Measurements from ENCODE around the gene KCNN4. TPM values are rescaled to one million over a fixed set of nuclear protein-coding genes. Genes with fewer than 3 reads are reported as not detected.

The KCNN4 gene
- total RNA-seq, 1 experiment from 2014 or later: 0.26 TPM

DNA sequence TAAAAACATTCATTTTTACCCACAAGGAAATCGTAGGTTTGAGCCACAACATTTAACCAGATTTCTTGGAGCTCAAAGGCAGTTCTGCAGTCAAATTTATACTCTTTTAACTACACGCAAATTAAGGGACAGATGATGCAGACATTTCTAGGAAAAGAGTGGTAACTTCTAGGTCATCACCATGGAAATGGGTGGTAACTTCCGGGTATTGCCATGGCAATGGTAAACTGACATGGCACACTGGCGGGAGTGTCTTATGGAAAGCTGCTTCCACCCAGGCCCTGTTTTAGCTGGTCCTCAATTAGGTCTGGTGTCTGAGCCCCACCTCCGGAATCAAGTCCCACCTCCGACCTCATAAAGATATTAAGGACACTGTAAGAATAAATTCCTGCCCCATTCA lies 31.9 kb upstream of the KCNN4 start:
- peaks cover 24% of the 10 kb centered on the region for H3K27me3 Mint-ChIP-seq (ENCODE audit: low read depth)
- no peaks in the 10 kb centered on the region for H3K4me1 ChIP-seq (ENCODE audit: insufficient read depth, low read length)
- no peaks in the 10 kb centered on the region for H4K20me1 ChIP-seq (ENCODE audit: control insufficient read depth, insufficient read depth, insufficient read length)
- H3K9me3 ChIP-seq (ENCODE audit: control insufficient read depth, low read depth, low read length): no peaks in the 10 kb centered on the region
- peaks cover 5 to 12% of the 10 kb centered on the region in 2 experiments; a peak in 4 of 5 replicates for H3K9me3 Mint-ChIP-seq
- H3K4me2 ChIP-seq (ENCODE audit: insufficient read depth, insufficient read length, low read length): no peak overlapping the region
- H3K79me1 ChIP-seq (ENCODE audit: insufficient read depth, low read depth, low read length, poor library complexity, severe bottlenecking): no peaks in the 10 kb centered on the region
- no peak overlapping the region for H2AK5ac ChIP-seq (ENCODE audit: insufficient read length, low read length)
- no peak overlapping the region for H3K18ac ChIP-seq (ENCODE audit: insufficient read length, low read depth, low read length)
- H2BK20ac ChIP-seq (ENCODE audit: low read depth, low read length, poor library complexity, severe bottlenecking): no peak overlapping the region
- H3K27ac ChIP-seq (ENCODE audit: insufficient read length, low read depth, low read length): no peak overlapping the region
- H3K4me3 Mint-ChIP-seq: no peak overlapping the region
- H3K4me1 Mint-ChIP-seq: peaks cover 0 to 2% of the 10 kb centered on the region in 2 experiments; a peak in 2 of 4 replicates
- no peak overlapping the region for H3K9ac ChIP-seq (ENCODE audit: extremely low read depth, insufficient read length, low read length)
- H2BK15ac ChIP-seq (ENCODE audit: low read depth, low read length): no peak overlapping the region
- H3K14ac ChIP-seq (ENCODE audit: insufficient read depth, low read length): no peak overlapping the region
- no peaks in the 10 kb centered on the region for H3K23me2 ChIP-seq (ENCODE audit: insufficient read length, low read depth, low read length, poor library complexity, severe bottlenecking)
- no peaks in the 10 kb centered on the region for H3K36me3 Mint-ChIP-seq (ENCODE audit: insufficient read depth in 1 of 3, low read depth in 3 of 3)
- H2BK5ac ChIP-seq (ENCODE audit: insufficient read length, low read length): no peak overlapping the region
- TF ChIP-seq CTCF (conservative IDR thresholded peaks at IDR 0.05): no peak
- DNase-seq: no peak
- H3K27me3 ChIP-seq (ENCODE audit: insufficient read depth, low read length): no peaks in the 10 kb centered on the region
- H2BK12ac ChIP-seq (ENCODE audit: insufficient read length, low read depth, low read length): no peak overlapping the region
- H3K4ac ChIP-seq (ENCODE audit: low read depth, low read length): no peak overlapping the region
- no peak overlapping the region for H3T11ph ChIP-seq (ENCODE audit: low read length)
- no peak overlapping the region for H3K23ac ChIP-seq (ENCODE audit: insufficient read length, low read depth, low read length)
- no peak overlapping the region for H2AFZ ChIP-seq (ENCODE audit: low read length)
- H4K8ac ChIP-seq (replicated peaks; ENCODE audit: insufficient read length, low read depth, low read length): no peak overlapping the region
- no peaks in the 10 kb centered on the region for H3K79me2 ChIP-seq (ENCODE audit: insufficient read depth, low read length)
- H3K27ac Mint-ChIP-seq: no peak overlapping the region
- no peak overlapping the region for H4K91ac ChIP-seq (ENCODE audit: insufficient read length, low read depth, low read length)
- no peak overlapping the region for H3K56ac ChIP-seq (ENCODE audit: insufficient read length, low read depth, low read length)
- H4K5ac ChIP-seq (ENCODE audit: insufficient read length, low read depth, low read length): no peak overlapping the region
- no CpG with 5 or more reads among the region's 6 CpGs for WGBS (ENCODE audit: extremely low coverage, insufficient read length, low lambda C conversion rate)
- H2BK120ac ChIP-seq (ENCODE audit: low read depth, low read length, poor library complexity, severe bottlenecking): no peak overlapping the region
